SK-N-SH (cell line): ENCODE results near the gene SLC25A26. TPM values are rescaled to one million over a fixed set of nuclear protein-coding genes. Genes with fewer than 3 reads are reported as not detected.

Source experiments
- CTCF ChIA-PET: fragments of 300-600, 350-600 bp; formaldehyde crosslinking; extraction: SDS; loops from one replicate; lab custom pipeline; 2021; lab: Yijun Ruan, JAX
- POLR2A ChIA-PET: fragments of 350-600 bp; sonication (Branson Sonifier 250); formaldehyde crosslinking; extraction: SDS; loops from one replicate; lab custom pipeline; 2020; ENCODE audit warnings: antibody characterized with exemption, inconsistent platforms; lab: Yijun Ruan, JAX
- DNase-seq: peaks from one replicate; pipeline ENCODE4 v3.0.0; 2012
- H2AFZ ChIP-seq: fragments of 200-600 bp; sonication (generic); 2 replicates; pipeline ENCODE4 v1.8.1; 2016; ENCODE audit warnings: antibody characterized with exemption, mild to moderate bottlenecking, low read depth
- H3F3A ChIP-seq: fragments of 200-600 bp; sonication (generic); replicated peaks from 2 replicates; pipeline ENCODE3; 2016; ENCODE audit warnings: antibody characterized with exemption, mild to moderate bottlenecking; ENCODE audit not compliant: insufficient read depth
- H3K27ac ChIP-seq, 2 experiments: fragments of 200-500 bp in 1 of 2; fragments of 200-600 bp in 1 of 2; sonication (Bioruptor generic) in 1 of 2; sonication (generic), shearing (Covaris generic) in 1 of 2; 2 replicates each; pipeline versions ENCODE4 v1.5.1 to v1.6.1; 2014 to 2016; ENCODE audit warnings: low read depth in 2 of 2, inconsistent platforms in 1 of 2, low read length in 1 of 2, mild to moderate bottlenecking in 1 of 2, mixed read lengths in 1 of 2
- H3K27me3 ChIP-seq: fragments of 200-600 bp; sonication (generic), shearing (Covaris generic); 2 replicates; pipeline ENCODE4 v1.6.1; 2016; ENCODE audit warnings: mixed run types; ENCODE audit not compliant: insufficient read depth
- H3K36me3 ChIP-seq, 2 experiments: fragments of 200-500 bp in 1 of 2; fragments of 200-600 bp in 1 of 2; sonication (Bioruptor generic) in 1 of 2; sonication (generic) in 1 of 2; replicated peaks in 1 of 2; 2 replicates each; pipeline versions ENCODE3 to v1.5.1; 2014 to 2016; ENCODE audit warnings: low read length in 1 of 2, mild to moderate bottlenecking in 1 of 2; ENCODE audit not compliant: insufficient read depth in 2 of 2, control insufficient read depth in 1 of 2
- H3K4me1 ChIP-seq, 2 experiments: fragments of 200-500 bp in 1 of 2; fragments of 200-600 bp in 1 of 2; sonication (Bioruptor generic) in 1 of 2; sonication (generic), shearing (Covaris generic) in 1 of 2; 2 replicates each; pipeline versions ENCODE4 v1.5.1 to v1.6.1; 2014 to 2016; ENCODE audit warnings: low read depth in 1 of 2, low read length in 1 of 2, mixed run types in 1 of 2; ENCODE audit not compliant: insufficient read depth in 2 of 2, control insufficient read depth in 1 of 2
- H3K4me2 ChIP-seq: fragments of 200-600 bp; sonication (generic), shearing (Covaris generic); 2 replicates; pipeline ENCODE4 v1.6.1; 2017; ENCODE audit warnings: mixed run types
- H3K4me3 ChIP-seq, 2 experiments: fragments of 200-500 bp in 1 of 2; fragments of 200-600 bp in 1 of 2; sonication (Bioruptor generic) in 1 of 2; sonication (generic), shearing (Covaris generic) in 1 of 2; 2 replicates each; pipeline versions ENCODE4 v1.5.1 to v1.8.1; 2014 to 2016; ENCODE audit warnings: low read depth in 2 of 2, inconsistent platforms in 1 of 2, low read length in 1 of 2, mild to moderate bottlenecking in 1 of 2, mixed read lengths in 1 of 2, moderate library complexity in 1 of 2
- H3K79me2 ChIP-seq: fragments of 200-600 bp; sonication (generic); 2 replicates; pipeline ENCODE4 v1.8.1; 2017; ENCODE audit warnings: mild to moderate bottlenecking; ENCODE audit not compliant: insufficient read depth
- H3K9ac ChIP-seq: fragments of 200-600 bp; sonication (generic); 2 replicates; pipeline ENCODE4 v1.6.1; 2017; ENCODE audit warnings: mixed run types
- H3K9me2 ChIP-seq: fragments of 200-600 bp; sonication (generic); 2 replicates; pipeline ENCODE4 v1.6.1; 2017; ENCODE audit warnings: mixed run types
- H3K9me3 ChIP-seq: fragments of 200-600 bp; sonication (generic); 2 replicates; pipeline ENCODE4 v1.6.1; 2017; ENCODE audit warnings: mixed run types, mild to moderate bottlenecking, moderate library complexity
- H4K20me1 ChIP-seq: fragments of 200-600 bp; sonication (generic); 2 replicates; pipeline ENCODE4 v1.6.1; 2017; ENCODE audit warnings: mild to moderate bottlenecking, mixed run types; ENCODE audit not compliant: insufficient read depth
- ELF1 ChIP-seq: IDR thresholded peaks from 2 replicates; pipeline ENCODE4 v1.4.0; 2012
- EZH2phosphoT487 ChIP-seq: fragments of 200-600 bp; sonication (generic); IDR thresholded peaks from 2 replicates; pipeline ENCODE4 v1.6.1; 2017; ENCODE audit warnings: low read depth, mixed run types, mild to moderate bottlenecking, antibody characterized with exemption, moderate library complexity, borderline replicate concordance
- FOSL2 ChIP-seq: IDR thresholded peaks from 2 replicates; pipeline ENCODE4 v1.4.0; 2012; ENCODE audit warnings: low read depth, mild to moderate bottlenecking, moderate library complexity, borderline replicate concordance
- FOXJ3 ChIP-seq: sonication (generic); formaldehyde crosslinking; IDR thresholded peaks from 2 replicates; pipeline ENCODE4 v1.5.1; 2020; ENCODE audit warnings: mild to moderate bottlenecking, missing genetic modification reagents
- FOXM1 ChIP-seq: IDR thresholded peaks from 2 replicates; pipeline ENCODE4 v1.4.0; 2012; ENCODE audit warnings: low read depth, mild to moderate bottlenecking
- GABPA ChIP-seq: IDR thresholded peaks from 2 replicates; pipeline ENCODE4 v1.4.0; 2012; ENCODE audit warnings: low read depth, mild to moderate bottlenecking
- IRF3 ChIP-seq: fragments of 150-350 bp; IDR thresholded peaks from 2 replicates; pipeline ENCODE4 v1.6.1; 2016; ENCODE audit warnings: mild to moderate bottlenecking, low read depth, low read length
- MAX ChIP-seq: IDR thresholded peaks from 2 replicates; pipeline ENCODE4 v1.4.0; 2012; ENCODE audit warnings: low read depth
- MEF2A ChIP-seq: IDR thresholded peaks from 2 replicates; pipeline ENCODE4 v1.4.0; 2012; ENCODE audit warnings: low read depth, borderline replicate concordance
- POLR2AphosphoS5 ChIP-seq: IDR thresholded peaks from 2 replicates; pipeline ENCODE4 v1.6.1; 2012; ENCODE audit warnings: low read depth, low read length
- RAD21 ChIP-seq: IDR thresholded peaks from 2 replicates; pipeline ENCODE4 v1.6.1; 2012; ENCODE audit warnings: mild to moderate bottlenecking, low read length
- RCOR1 ChIP-seq: fragments of 150-350 bp; IDR thresholded peaks from 2 replicates; pipeline ENCODE4 v1.6.1; 2017; ENCODE audit warnings: antibody characterized with exemption, low read length
- RXRA ChIP-seq: IDR thresholded peaks from 2 replicates; pipeline ENCODE4 v1.4.0; 2012; ENCODE audit warnings: low read depth, mild to moderate bottlenecking, borderline replicate concordance
- WGBS: methylation state at CpG from one replicate; pipeline ENCODE4 v1.1.6; 2017; ENCODE audit warnings: low lambda C conversion rate; 5-methylcytosine and 5-hydroxymethylcytosine counted together
- polyA plus RNA-seq, 3 experiments: library from polyadenylated mRNA; depleted of rRNA; stranded (reverse); fragments of >200 nt; gene quantifications; 2 replicates each; pipeline ENCODE4 v1.2.3, GENCODE V29; 2012
- TF ChIP-seq, protein P1 (sequence below): IDR thresholded peaks from 2 replicates; pipeline ENCODE4 v1.6.1; 2012; ENCODE audit warnings: mild to moderate bottlenecking, low read depth, low read length, moderate library complexity
- TF ChIP-seq, protein P2 (sequence below): IDR thresholded peaks from 2 replicates; pipeline ENCODE4 v1.4.0; 2012; ENCODE audit warnings: low read depth, borderline replicate concordance
- TF ChIP-seq, protein P3 (sequence below): IDR thresholded peaks from 2 replicates; pipeline ENCODE4 v1.4.0; 2012; ENCODE audit warnings: low read depth, borderline replicate concordance

Gene SLC25A26
- polyA plus RNA-seq, 1 of the 3 experiments (the other 2 are of a cell fraction): 31.8 TPM

GRCh38 chr3:66423791-66424190 is 203.0 kb downstream of the SLC25A26 start:
- no peak for DNase-seq
- CTCF ChIA-PET: interaction anchor here (1.9 kb wide), 1 partner anchor 15 kb away, joined by 7 read pairs; no protein-coding TSS in a partner anchor
- Histone ChIP-seq H3K27ac (no peak overlapping the region), H3K79me2 (no peaks in the 10 kb centered on the region), H3K9me2 (no peaks in the 10 kb centered on the region), H3K9me3 (no peaks in the 10 kb centered on the region), H3K9ac (no peak overlapping the region), H3K27me3 (no peaks in the 10 kb centered on the region), H3K4me3 (no peak overlapping the region), H3F3A (no peaks in the 10 kb centered on the region), H3K4me2 (no peak overlapping the region), H2AFZ (no peak overlapping the region), H3K36me3 (no peaks in the 10 kb centered on the region), H4K20me1 (no peaks in the 10 kb centered on the region), H3K4me1 (peaks cover 6 to 10% of the 10 kb centered on the region in 2 experiments; a peak in 3 of 4 replicates)
- TF ChIP-seq FOXM1 (no peak), IRF3 (no peak), POLR2AphosphoS5 (no peak), RXRA (no peak), ELF1 (no peak), GABPA (no peak), RCOR1 (no peak), RAD21 (no peak), MAX (no peak), MEF2A (no peak), EZH2phosphoT487 (no peak), FOSL2 (no peak), FOXJ3 (no peak)
- TF ChIP-seq, protein P1, sequence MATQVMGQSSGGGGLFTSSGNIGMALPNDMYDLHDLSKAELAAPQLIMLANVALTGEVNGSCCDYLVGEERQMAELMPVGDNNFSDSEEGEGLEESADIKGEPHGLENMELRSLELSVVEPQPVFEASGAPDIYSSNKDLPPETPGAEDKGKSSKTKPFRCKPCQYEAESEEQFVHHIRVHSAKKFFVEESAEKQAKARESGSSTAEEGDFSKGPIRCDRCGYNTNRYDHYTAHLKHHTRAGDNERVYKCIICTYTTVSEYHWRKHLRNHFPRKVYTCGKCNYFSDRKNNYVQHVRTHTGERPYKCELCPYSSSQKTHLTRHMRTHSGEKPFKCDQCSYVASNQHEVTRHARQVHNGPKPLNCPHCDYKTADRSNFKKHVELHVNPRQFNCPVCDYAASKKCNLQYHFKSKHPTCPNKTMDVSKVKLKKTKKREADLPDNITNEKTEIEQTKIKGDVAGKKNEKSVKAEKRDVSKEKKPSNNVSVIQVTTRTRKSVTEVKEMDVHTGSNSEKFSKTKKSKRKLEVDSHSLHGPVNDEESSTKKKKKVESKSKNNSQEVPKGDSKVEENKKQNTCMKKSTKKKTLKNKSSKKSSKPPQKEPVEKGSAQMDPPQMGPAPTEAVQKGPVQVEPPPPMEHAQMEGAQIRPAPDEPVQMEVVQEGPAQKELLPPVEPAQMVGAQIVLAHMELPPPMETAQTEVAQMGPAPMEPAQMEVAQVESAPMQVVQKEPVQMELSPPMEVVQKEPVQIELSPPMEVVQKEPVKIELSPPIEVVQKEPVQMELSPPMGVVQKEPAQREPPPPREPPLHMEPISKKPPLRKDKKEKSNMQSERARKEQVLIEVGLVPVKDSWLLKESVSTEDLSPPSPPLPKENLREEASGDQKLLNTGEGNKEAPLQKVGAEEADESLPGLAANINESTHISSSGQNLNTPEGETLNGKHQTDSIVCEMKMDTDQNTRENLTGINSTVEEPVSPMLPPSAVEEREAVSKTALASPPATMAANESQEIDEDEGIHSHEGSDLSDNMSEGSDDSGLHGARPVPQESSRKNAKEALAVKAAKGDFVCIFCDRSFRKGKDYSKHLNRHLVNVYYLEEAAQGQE: no peak
- TF ChIP-seq, protein P2, sequence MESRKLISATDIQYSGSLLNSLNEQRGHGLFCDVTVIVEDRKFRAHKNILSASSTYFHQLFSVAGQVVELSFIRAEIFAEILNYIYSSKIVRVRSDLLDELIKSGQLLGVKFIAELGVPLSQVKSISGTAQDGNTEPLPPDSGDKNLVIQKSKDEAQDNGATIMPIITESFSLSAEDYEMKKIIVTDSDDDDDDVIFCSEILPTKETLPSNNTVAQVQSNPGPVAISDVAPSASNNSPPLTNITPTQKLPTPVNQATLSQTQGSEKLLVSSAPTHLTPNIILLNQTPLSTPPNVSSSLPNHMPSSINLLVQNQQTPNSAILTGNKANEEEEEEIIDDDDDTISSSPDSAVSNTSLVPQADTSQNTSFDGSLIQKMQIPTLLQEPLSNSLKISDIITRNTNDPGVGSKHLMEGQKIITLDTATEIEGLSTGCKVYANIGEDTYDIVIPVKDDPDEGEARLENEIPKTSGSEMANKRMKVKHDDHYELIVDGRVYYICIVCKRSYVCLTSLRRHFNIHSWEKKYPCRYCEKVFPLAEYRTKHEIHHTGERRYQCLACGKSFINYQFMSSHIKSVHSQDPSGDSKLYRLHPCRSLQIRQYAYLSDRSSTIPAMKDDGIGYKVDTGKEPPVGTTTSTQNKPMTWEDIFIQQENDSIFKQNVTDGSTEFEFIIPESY: no peak
- TF ChIP-seq, protein P3, sequence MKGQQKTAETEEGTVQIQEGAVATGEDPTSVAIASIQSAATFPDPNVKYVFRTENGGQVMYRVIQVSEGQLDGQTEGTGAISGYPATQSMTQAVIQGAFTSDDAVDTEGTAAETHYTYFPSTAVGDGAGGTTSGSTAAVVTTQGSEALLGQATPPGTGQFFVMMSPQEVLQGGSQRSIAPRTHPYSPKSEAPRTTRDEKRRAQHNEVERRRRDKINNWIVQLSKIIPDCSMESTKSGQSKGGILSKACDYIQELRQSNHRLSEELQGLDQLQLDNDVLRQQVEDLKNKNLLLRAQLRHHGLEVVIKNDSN: no peak
- WGBS: 46% methylated on average over 3 of the region's 3 CpGs
- POLR2A ChIA-PET: no interaction called here
